Lower lobe of right lung (tissue), 2 donors: ENCODE results near the gene NADSYN1. TPM values are rescaled to one million over a fixed set of nuclear protein-coding genes. Genes with fewer than 3 reads are reported as not detected.

ENCODE experiments used
- ATAC-seq, 2 donors: fragments of 200-7000 bp; cut with Tn5 transposase; one replicate each; pipeline ENCODE4 v1.9.1; 2020 to 2022; ENCODE audit warnings: mild to moderate bottlenecking in 2 of 2, moderate library complexity in 2 of 2
- DNase-seq: peaks from one replicate; pipeline ENCODE4 v3.0.0-alpha.2; 2020
- H3K27ac ChIP-seq: fragments of 200-600 bp; one replicate; pipeline ENCODE4 v1.8.0; 2022
- H3K27me3 ChIP-seq: fragments of 200-600 bp; one replicate; pipeline ENCODE4 v1.8.0; 2022; ENCODE audit warnings: low read depth
- H3K36me3 ChIP-seq: fragments of 200-600 bp; one replicate; pipeline ENCODE4 v1.8.0; 2022; ENCODE audit warnings: mild to moderate bottlenecking
- H3K4me1 ChIP-seq: fragments of 200-600 bp; one replicate; pipeline ENCODE4 v1.8.0; 2022
- H3K4me3 ChIP-seq: fragments of 200-600 bp; one replicate; pipeline ENCODE4 v1.8.0; 2022; ENCODE audit warnings: mild to moderate bottlenecking
- H3K9me3 ChIP-seq: fragments of 200-600 bp; one replicate; pipeline ENCODE4 v1.8.0; 2022
- intact Hi-C: fragments of 100-400 bp; cut with DNase I; formaldehyde crosslinking; loops from one replicate; pipeline ENCODE4 v1.11.0; 2022
- microRNA-seq: library from miRNA; unstranded; fragments of <30 nt; microRNA quantifications from one replicate; pipeline ENCODE4 v1.2.0, GENCODE V29; 2020; ENCODE audit warnings: borderline number of aligned reads
- total RNA-seq: library from RNA; stranded (reverse); fragmentation: NEBNext Ultra II Directional; extraction: Animal tissue kit (Norgen Biotek cat#: 25700); gene quantifications from one replicate; pipeline ENCODE4 v1.2.1, GENCODE V29; 2021
- TF ChIP-seq, protein P1 (sequence below): fragments of 200-600 bp; IDR thresholded peaks from one replicate; pipeline ENCODE4 v1.8.0; 2022; ENCODE audit warnings: antibody characterized with exemption, mild to moderate bottlenecking
- donor health status: DM: no; HTN: yes; CAD: no; lungs with severe emphysema.

The NADSYN1 gene
- total RNA-seq, 1 donor from 2014 or later, result 95.0 TPM

DNA sequence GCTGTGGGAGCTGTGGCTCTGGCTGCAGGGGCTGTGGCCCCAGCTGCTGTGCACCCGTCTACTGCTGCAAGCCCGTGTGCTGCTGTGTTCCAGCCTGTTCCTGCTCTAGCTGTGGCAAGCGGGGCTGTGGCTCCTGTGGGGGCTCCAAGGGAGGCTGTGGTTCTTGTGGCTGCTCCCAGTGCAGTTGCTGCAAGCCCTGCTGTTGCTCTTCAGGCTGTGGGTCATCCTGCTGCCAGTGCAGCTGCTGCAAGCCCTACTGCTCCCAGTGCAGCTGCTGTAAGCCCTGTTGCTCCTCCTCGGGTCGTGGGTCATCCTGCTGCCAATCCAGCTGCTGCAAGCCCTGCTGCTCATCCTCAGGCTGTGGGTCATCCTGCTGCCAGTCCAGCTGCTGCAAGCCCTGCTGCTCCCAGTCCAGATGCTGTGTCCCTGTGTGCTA, 95.7 kb downstream of the NADSYN1 start:
- no peaks in the 10 kb centered on the region for H3K36me3 ChIP-seq
- ATAC-seq (no peak), DNase-seq (no peak)
- no peak overlapping the region for H3K4me3 ChIP-seq
- intact Hi-C loops, result no loop called here
- TF ChIP-seq, protein P1, sequence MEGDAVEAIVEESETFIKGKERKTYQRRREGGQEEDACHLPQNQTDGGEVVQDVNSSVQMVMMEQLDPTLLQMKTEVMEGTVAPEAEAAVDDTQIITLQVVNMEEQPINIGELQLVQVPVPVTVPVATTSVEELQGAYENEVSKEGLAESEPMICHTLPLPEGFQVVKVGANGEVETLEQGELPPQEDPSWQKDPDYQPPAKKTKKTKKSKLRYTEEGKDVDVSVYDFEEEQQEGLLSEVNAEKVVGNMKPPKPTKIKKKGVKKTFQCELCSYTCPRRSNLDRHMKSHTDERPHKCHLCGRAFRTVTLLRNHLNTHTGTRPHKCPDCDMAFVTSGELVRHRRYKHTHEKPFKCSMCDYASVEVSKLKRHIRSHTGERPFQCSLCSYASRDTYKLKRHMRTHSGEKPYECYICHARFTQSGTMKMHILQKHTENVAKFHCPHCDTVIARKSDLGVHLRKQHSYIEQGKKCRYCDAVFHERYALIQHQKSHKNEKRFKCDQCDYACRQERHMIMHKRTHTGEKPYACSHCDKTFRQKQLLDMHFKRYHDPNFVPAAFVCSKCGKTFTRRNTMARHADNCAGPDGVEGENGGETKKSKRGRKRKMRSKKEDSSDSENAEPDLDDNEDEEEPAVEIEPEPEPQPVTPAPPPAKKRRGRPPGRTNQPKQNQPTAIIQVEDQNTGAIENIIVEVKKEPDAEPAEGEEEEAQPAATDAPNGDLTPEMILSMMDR, result no peak
- H3K9me3 ChIP-seq, result no peaks in the 10 kb centered on the region
- no peak overlapping the region for H3K27ac ChIP-seq
- no peaks in the 10 kb centered on the region for H3K4me1 ChIP-seq
- no peaks in the 10 kb centered on the region for H3K27me3 ChIP-seq

Small RNA genes within 50 kb of the gene (microRNA-seq; reads per million reads assigned to microRNA genes)
- not detected for gene MIR6754

Other genes with a start within 250 kb of the NADSYN1 start
- 59.8 TPM for gene SHANK2, start 200.6 kb upstream of the NADSYN1 start, total RNA-seq
- 64.2 TPM for gene DHCR7, start 4.8 kb upstream of the NADSYN1 start, total RNA-seq
- not detected for gene KRTAP5-7, start 74.1 kb downstream of the NADSYN1 start, total RNA-seq
- gene KRTAP5-8, start 84.8 kb downstream of the NADSYN1 start, total RNA-seq, result not detected
- gene KRTAP5-9, start 95.2 kb downstream of the NADSYN1 start, total RNA-seq, result not detected
- not detected for gene KRTAP5-10, start 112.4 kb downstream of the NADSYN1 start, total RNA-seq
- not detected for gene KRTAP5-11, start 129.7 kb downstream of the NADSYN1 start, total RNA-seq